Adrenal gland (tissue), 5 donors: Measurements from ENCODE around the gene SMURF1.

Source experiments
- CTCF ChIP-seq, 6 experiments: fragments of 450-650 bp in 4 of 6; fragments of 200-600 bp in 2 of 6; sonication (generic) in 1 of 6; IDR thresholded peaks; 1 replicate in 5 of 6; 2 replicates in 1 of 6; pipeline versions ENCODE4 v1.5.1 to v1.8.0; 2016 to 2021; ENCODE audit warnings: antibody characterized with exemption in 6 of 6, mild to moderate bottlenecking in 2 of 6, moderate library complexity in 1 of 6
- POLR2A ChIP-seq, 2 donors: fragments of 450-650 bp; IDR thresholded peaks; one replicate each; pipeline ENCODE4 v1.6.1; 2017; ENCODE audit warnings: antibody characterized with exemption in 2 of 2, mild to moderate bottlenecking in 2 of 2, moderate library complexity in 1 of 2
- donor health status: DM: no; HTN: no; CAD: no.

- TF ChIP-seq CTCF (IDR thresholded peaks at IDR 0.05) (no peak), POLR2A (IDR thresholded peaks at IDR 0.05) (no peak)
Measured at GRCh38 chr7:99010281-99010680, 133.6 kb downstream of the SMURF1 start.
